ENCODE results near the gene TAOK3.

The TAOK3 gene

DNA sequence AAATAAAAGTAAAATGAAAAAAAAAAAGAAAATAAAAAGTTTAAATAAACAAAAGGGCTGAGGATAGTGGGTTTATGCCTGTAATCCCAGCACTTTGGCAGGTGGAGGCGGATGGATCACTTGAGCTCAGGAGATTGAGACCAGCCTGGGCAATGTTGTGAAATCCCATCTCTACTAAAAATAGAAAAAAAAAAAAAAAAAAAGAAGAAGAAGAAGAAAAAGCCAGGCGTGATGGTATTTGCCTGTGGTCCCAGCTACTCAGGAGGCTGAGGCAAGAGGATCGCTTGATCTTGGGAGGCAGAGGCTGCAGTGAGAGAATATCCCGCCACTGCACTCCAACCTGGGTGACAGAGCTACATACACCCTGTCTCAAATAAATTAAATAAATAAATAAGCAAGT, 3.9 kb downstream of the TAOK3 start:
- Histone ChIP-seq H3K9ac (no peak overlapping the region), H4K20me1 (peaks cover 23 to 44% (median 28%) of the 10 kb centered on the region in 11 experiments; a peak in 21 of 22 replicates), H3K9me3 (replicated peaks in 1 of 11) (peaks cover 0 to 6% (median 0%) of the 10 kb centered on the region in 11 experiments; a peak in 1 of 22 replicates), H3K4me1 (peaks cover 27 to 56% (median 38%) of the 10 kb centered on the region in 10 experiments), H3K27me3 (peaks cover 25 to 37% (median 33%) of the 10 kb centered on the region in 11 experiments), H3K4me2 (peak overlapping the region in 8 of 11 experiments; percentile 15 to 66 (median 40); a peak in 13 of 22 replicates), H3K27ac (no peak overlapping the region), H3K36me3 (no peaks in the 10 kb centered on the region), H3K4me3 (no peak overlapping the region)
- peak in 2 of 11 experiments; percentile 15 to 24; a peak in 1 of 22 replicates for TF ChIP-seq Cebpa-rat (IDR thresholded peaks at IDR 0.05)

GRCh38 chr12:118361889-118362288, 10.8 kb downstream of the TAOK3 start:
- Histone ChIP-seq H3K9ac (no peak overlapping the region), H3K27me3 (no peaks in the 10 kb centered on the region), H4K20me1 (peaks cover 0 to 14% (median 0%) of the 10 kb centered on the region in 11 experiments; a peak in 3 of 22 replicates), H3K27ac (peak overlapping the region in 1 of 11 experiments; percentile 36; a peak in 2 of 22 replicates), H3K4me2 (peak overlapping the region in 4 of 11 experiments; percentile 57 to 89 (median 72); a peak in 7 of 22 replicates), H3K9me3 (replicated peaks in 1 of 11) (no peaks in the 10 kb centered on the region), H3K4me3 (no peak overlapping the region), H3K36me3 (no peaks in the 10 kb centered on the region), H3K4me1 (peaks cover 32 to 78% (median 48%) of the 10 kb centered on the region in 10 experiments)
- TF ChIP-seq Cebpa-rat (IDR thresholded peaks at IDR 0.05), result no peak

- Histone ChIP-seq H3K4me1 (peaks cover 40 to 86% (median 56%) of the 10 kb centered on the region in 10 experiments), H3K4me3 (no peak overlapping the region), H3K27ac (0 out of 22 replicates have a peak overlapping the region, but pooled peaks of 3 of the 11 experiments have one; percentile 2 to 6 (median 3)), H3K4me2 (peak overlapping the region in 6 of 11 experiments; percentile 3 to 89 (median 60); a peak in 11 of 22 replicates), H3K9ac (no peak overlapping the region), H3K27me3 (no peaks in the 10 kb centered on the region), H3K9me3 (replicated peaks in 1 of 11) (peaks cover 0 to 7% (median 3%) of the 10 kb centered on the region in 11 experiments; a peak in 7 of 22 replicates), H4K20me1 (peaks cover 0 to 10% (median 0%) of the 10 kb centered on the region in 11 experiments; a peak in 1 of 22 replicates), H3K36me3 (peaks cover 0 to under 1% (median 0%) of the 10 kb centered on the region in 11 experiments; a peak in 2 of 22 replicates)
- no peak for TF ChIP-seq Cebpa-rat (IDR thresholded peaks at IDR 0.05)
These were observed 11.7 kb downstream of the TAOK3 start for GRCh38 chr12:118361092-118361404.

GRCh38 chr12:118359541-118359915, 13.2 kb downstream of the TAOK3 start:
- H3K27ac ChIP-seq, result peak overlapping the region; percentile 79 to 90 (median 88); a peak in 21 of 22 replicates
- H3K4me2 ChIP-seq, result peak overlapping the region; percentile 63 to 90 (median 78)
- H3K9ac ChIP-seq, result peak overlapping the region; percentile 74 to 83 (median 81); a peak in 16 of 22 replicates
- H3K36me3 ChIP-seq, result peaks cover 2 to 7% (median 4%) of the 10 kb centered on the region in 11 experiments; a peak in 19 of 22 replicates
- H3K27me3 ChIP-seq, result no peaks in the 10 kb centered on the region
- peaks cover 6 to 22% (median 15%) of the 10 kb centered on the region in 11 experiments for H3K9me3 ChIP-seq (replicated peaks in 1 of 11)
- no peak for TF ChIP-seq Cebpa-rat (IDR thresholded peaks at IDR 0.05)
- H4K20me1 ChIP-seq, result peaks cover 0 to 10% (median 0%) of the 10 kb centered on the region in 11 experiments; a peak in 1 of 22 replicates
- H3K4me3 ChIP-seq, result peak overlapping the region; percentile 46 to 71 (median 64)
- peaks cover 45 to 88% (median 64%) of the 10 kb centered on the region in 10 experiments for H3K4me1 ChIP-seq

DNA sequence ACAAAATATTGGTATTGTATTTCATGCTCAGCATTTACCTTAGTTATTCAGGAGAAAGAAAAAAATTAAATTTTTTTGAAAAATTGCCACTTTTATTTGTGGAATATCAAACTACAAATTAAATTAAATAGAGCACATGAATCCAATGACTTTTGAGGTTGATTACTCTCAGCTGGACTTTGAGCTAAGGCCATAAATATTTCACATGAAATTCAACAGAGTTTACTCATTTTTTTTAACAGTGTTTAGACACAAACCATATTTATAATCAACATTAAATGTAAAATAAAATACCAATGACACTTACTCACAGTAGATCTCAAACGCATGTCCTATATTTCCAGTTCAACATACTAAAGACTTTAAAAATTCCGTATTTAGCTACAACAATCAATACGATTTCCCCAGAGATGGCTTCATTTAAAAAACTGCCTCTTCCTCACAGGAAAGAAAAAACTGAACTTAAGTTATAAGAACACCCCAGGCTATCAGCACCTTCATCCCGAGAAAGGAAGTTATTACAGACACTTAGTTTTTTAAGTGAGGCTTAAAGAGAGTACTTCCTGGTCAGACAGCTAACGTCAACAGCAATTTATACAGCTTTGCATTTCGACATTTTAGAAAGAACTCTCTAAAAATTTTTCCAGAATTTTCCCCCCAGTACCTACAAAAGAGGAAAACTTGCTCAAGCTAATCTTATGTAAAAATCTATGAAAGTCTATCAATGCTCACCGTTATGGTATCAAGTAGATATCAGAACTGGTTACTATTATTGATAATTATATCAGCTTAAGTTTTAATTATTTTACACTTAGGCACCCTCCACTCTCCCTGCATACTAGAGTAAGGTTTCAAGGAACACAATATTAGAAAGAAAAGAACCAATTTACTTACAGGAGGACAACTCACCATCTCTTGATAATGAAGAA, 13.8 kb downstream of the TAOK3 start:
- Histone ChIP-seq H3K4me3 (peak overlapping the region; percentile 46 to 71 (median 64)), H3K9ac (peak overlapping the region; percentile 74 to 83 (median 81)), H3K9me3 (replicated peaks in 1 of 11) (peaks cover 12 to 28% (median 21%) of the 10 kb centered on the region in 11 experiments), H4K20me1 (peaks cover 0 to 6% (median 0%) of the 10 kb centered on the region in 11 experiments; a peak in 1 of 22 replicates), H3K36me3 (peaks cover 9 to 14% (median 10%) of the 10 kb centered on the region in 11 experiments; a peak in 20 of 22 replicates), H3K4me2 (peak overlapping the region; percentile 63 to 90 (median 78)), H3K27me3 (no peaks in the 10 kb centered on the region), H3K27ac (peak overlapping the region; percentile 79 to 90 (median 88)), H3K4me1 (peaks cover 40 to 88% (median 61%) of the 10 kb centered on the region in 10 experiments)
- no peak for TF ChIP-seq Cebpa-rat (IDR thresholded peaks at IDR 0.05)

- H3K9ac ChIP-seq, result peak overlapping the region; percentile 74 to 83 (median 81); a peak in 19 of 22 replicates
- H4K20me1 ChIP-seq, result peaks cover 0 to 5% (median 0%) of the 10 kb centered on the region in 11 experiments; a peak in 2 of 22 replicates
- H3K4me2 ChIP-seq, result peak overlapping the region; percentile 64 to 90 (median 79); a peak in 19 of 22 replicates
- peaks cover 40 to 90% (median 60%) of the 10 kb centered on the region in 10 experiments for H3K4me1 ChIP-seq
- H3K27me3 ChIP-seq, result no peaks in the 10 kb centered on the region
- H3K4me3 ChIP-seq, result peak overlapping the region; percentile 46 to 71 (median 64)
- H3K9me3 ChIP-seq (replicated peaks in 1 of 11), result peaks cover 21 to 37% (median 30%) of the 10 kb centered on the region in 11 experiments
- peaks cover 10 to 23% (median 19%) of the 10 kb centered on the region in 11 experiments; a peak in 20 of 22 replicates for H3K36me3 ChIP-seq
- H3K27ac ChIP-seq, result peak overlapping the region; percentile 79 to 90 (median 88)
- no peak for TF ChIP-seq Cebpa-rat (IDR thresholded peaks at IDR 0.05)
These were observed 14.7 kb downstream of the TAOK3 start for GRCh38 chr12:118358008-118358359.

GRCh38 chr12:118357257-118358007, 15.3 kb downstream of the TAOK3 start:
- peaks cover 0 to 3% (median 0%) of the 10 kb centered on the region in 11 experiments; a peak in 2 of 22 replicates for H4K20me1 ChIP-seq
- no peak; a peak in 2 of 22 replicates for TF ChIP-seq Cebpa-rat (IDR thresholded peaks at IDR 0.05)
- H3K9me3 ChIP-seq (replicated peaks in 1 of 11), result peaks cover 21 to 43% (median 36%) of the 10 kb centered on the region in 11 experiments
- H3K4me1 ChIP-seq, result peaks cover 40 to 87% (median 60%) of the 10 kb centered on the region in 10 experiments
- peak overlapping the region; percentile 64 to 90 (median 79); a peak in 21 of 22 replicates for H3K4me2 ChIP-seq
- H3K27ac ChIP-seq, result peak overlapping the region; percentile 79 to 90 (median 88)
- H3K9ac ChIP-seq, result peak overlapping the region; percentile 69 to 83 (median 81); a peak in 21 of 22 replicates
- peaks cover 15 to 28% (median 24%) of the 10 kb centered on the region in 11 experiments; a peak in 20 of 22 replicates for H3K36me3 ChIP-seq
- H3K4me3 ChIP-seq, result peak overlapping the region; percentile 46 to 71 (median 64); a peak in 19 of 20 replicates
- no peaks in the 10 kb centered on the region for H3K27me3 ChIP-seq

DNA sequence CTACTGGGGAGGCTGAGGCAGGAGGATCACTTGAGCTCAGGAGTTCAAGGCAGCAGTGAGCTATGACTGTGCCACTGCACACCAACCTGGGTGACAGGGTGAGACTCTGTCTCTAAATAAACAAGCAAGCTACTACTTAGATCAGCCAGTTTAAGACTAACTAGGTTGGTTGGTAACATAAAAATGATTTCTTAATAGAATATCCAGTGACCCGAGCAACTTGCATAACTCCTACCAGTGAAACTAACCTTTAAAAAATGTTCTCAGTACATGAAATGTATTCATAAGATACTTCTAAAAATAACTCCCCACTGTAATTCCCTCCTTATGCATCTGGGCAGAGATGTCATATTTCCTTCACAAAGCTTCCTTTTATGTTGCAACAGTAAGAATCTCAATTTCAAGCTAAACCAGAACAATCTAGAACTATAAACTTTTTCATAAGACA, 15.9 kb downstream of the TAOK3 start:
- Histone ChIP-seq H3K9ac (peak overlapping the region; percentile 69 to 83 (median 81)), H4K20me1 (no peaks in the 10 kb centered on the region; a peak in 1 of 22 replicates), H3K9me3 (replicated peaks in 1 of 11) (peaks cover 21 to 49% (median 42%) of the 10 kb centered on the region in 11 experiments), H3K4me1 (peaks cover 40 to 82% (median 59%) of the 10 kb centered on the region in 10 experiments), H3K36me3 (peaks cover 16 to 32% (median 29%) of the 10 kb centered on the region in 11 experiments; a peak in 20 of 22 replicates), H3K27ac (peak overlapping the region; percentile 79 to 90 (median 88)), H3K27me3 (no peaks in the 10 kb centered on the region), H3K4me2 (peak overlapping the region; percentile 64 to 90 (median 79)), H3K4me3 (peak overlapping the region in 9 of 10 experiments; percentile 29 to 71 (median 64); a peak in 16 of 20 replicates)
- peak in 4 of 11 experiments; percentile 14 to 74 (median 44); a peak in 5 of 22 replicates for TF ChIP-seq Cebpa-rat (IDR thresholded peaks at IDR 0.05)

Data from BLaER1 treated with 17β-estradiol and CSF1 and Interleukin-3, amounts not matched to agents 10 nM and 100 nM (cell line).